ENCODE results near the gene PBX4.

GRCh38 chr19:19591133-19591825 lies 27.2 kb downstream of the PBX4 start:
- TF ChIP-seq POLR2A (IDR thresholded peaks at IDR 0.05; ENCODE audit: extremely low read depth, insufficient read length), result no peak
- TF ChIP-seq CTCF (IDR thresholded peaks at IDR 0.05; ENCODE audit: low read depth, low read length), result no peak
- TF ChIP-seq MAX (IDR thresholded peaks at IDR 0.05; ENCODE audit: low read depth, low read length), result peak; percentile 64

All from NB4 (cell line).